RWPE1 (cell line): ENCODE data around the gene YBX2.

Experiments
- CTCF ChIA-PET: fragments of 350-600 bp; sonication (Branson Sonifier 250); formaldehyde crosslinking; extraction: SDS; loops from one replicate; lab custom pipeline; 2021; lab: Yijun Ruan, JAX
- POLR2A ChIA-PET: fragments of 400-600 bp; formaldehyde crosslinking; extraction: SDS; loops from one replicate; lab custom pipeline; 2020; ENCODE audit warnings: antibody characterized with exemption; ENCODE audit not compliant: low non-redundant PET; lab: Yijun Ruan, JAX
- DNase-seq: peaks from one replicate; pipeline ENCODE4 v3.0.0; 2012; ENCODE audit warnings: low spot score
- H3K27ac ChIP-seq: fragments of 450-650 bp; 2 replicates; pipeline ENCODE4 v1.5.1; 2017
- TF ChIP-seq, protein P1 (sequence below): fragments of 450-650 bp; conservative IDR thresholded peaks from 2 replicates; pipeline ENCODE4 v1.5.1; 2017; ENCODE audit warnings: low read depth, mild to moderate bottlenecking

Gene YBX2

GRCh38 chr17:7324438-7324779 is 30.0 kb upstream of the YBX2 start:
- DNase-seq = no peak
- TF ChIP-seq, protein P1, sequence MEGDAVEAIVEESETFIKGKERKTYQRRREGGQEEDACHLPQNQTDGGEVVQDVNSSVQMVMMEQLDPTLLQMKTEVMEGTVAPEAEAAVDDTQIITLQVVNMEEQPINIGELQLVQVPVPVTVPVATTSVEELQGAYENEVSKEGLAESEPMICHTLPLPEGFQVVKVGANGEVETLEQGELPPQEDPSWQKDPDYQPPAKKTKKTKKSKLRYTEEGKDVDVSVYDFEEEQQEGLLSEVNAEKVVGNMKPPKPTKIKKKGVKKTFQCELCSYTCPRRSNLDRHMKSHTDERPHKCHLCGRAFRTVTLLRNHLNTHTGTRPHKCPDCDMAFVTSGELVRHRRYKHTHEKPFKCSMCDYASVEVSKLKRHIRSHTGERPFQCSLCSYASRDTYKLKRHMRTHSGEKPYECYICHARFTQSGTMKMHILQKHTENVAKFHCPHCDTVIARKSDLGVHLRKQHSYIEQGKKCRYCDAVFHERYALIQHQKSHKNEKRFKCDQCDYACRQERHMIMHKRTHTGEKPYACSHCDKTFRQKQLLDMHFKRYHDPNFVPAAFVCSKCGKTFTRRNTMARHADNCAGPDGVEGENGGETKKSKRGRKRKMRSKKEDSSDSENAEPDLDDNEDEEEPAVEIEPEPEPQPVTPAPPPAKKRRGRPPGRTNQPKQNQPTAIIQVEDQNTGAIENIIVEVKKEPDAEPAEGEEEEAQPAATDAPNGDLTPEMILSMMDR = peak; percentile 51; the same call in 1 of the 2 replicates
- peak overlapping the region; percentile 33 for H3K27ac ChIP-seq
- ChIA-PET POLR2A (interaction anchor here (0.6 kb wide), 1 partner anchor 79 kb away, joined by 3 read pairs; no protein-coding TSS in a partner anchor), CTCF (interaction anchor here (1.0 kb wide), 2 partner anchors 22 to 28 kb away, joined by 3 to 5 read pairs; no protein-coding TSS in a partner anchor)

- DNase-seq = peak; percentile 36
- H3K27ac ChIP-seq = peak overlapping the region; percentile 33
- CTCF ChIA-PET = interaction anchor here (0.6 to 1.0 kb wide), 3 partner anchors 9 to 221 kb away, joined by 3 read pairs; partner anchors contain the start of gene GPS2
- POLR2A ChIA-PET = no interaction called here
- TF ChIP-seq, protein P1 = peak; percentile 85
Observed at GRCh38 chr17:7323731-7324437, 29.4 kb upstream of the YBX2 start.

GRCh38 chr17:7322520-7323194 is 28.2 kb upstream of the YBX2 start:
- CTCF ChIA-PET = interaction anchor here (0.6 kb wide), 2 partner anchors 94 to 102 kb away, joined by 3 read pairs; no protein-coding TSS in a partner anchor
- no peak for DNase-seq
- POLR2A ChIA-PET = no interaction called here
- no peak overlapping the region for H3K27ac ChIP-seq
- TF ChIP-seq, protein P1 = no peak

- DNase-seq = no peak
- ChIA-PET POLR2A (interaction anchor here (0.6 kb wide), 1 partner anchor 1885 kb away, joined by 3 read pairs; no protein-coding TSS in a partner anchor), CTCF (no interaction called here)
- peak overlapping the region; percentile 9; the same call in 1 of the 2 replicates for H3K27ac ChIP-seq
- TF ChIP-seq, protein P1 = no peak
Observed at GRCh38 chr17:7321466-7321865, 27.0 kb upstream of the YBX2 start.

DNA sequence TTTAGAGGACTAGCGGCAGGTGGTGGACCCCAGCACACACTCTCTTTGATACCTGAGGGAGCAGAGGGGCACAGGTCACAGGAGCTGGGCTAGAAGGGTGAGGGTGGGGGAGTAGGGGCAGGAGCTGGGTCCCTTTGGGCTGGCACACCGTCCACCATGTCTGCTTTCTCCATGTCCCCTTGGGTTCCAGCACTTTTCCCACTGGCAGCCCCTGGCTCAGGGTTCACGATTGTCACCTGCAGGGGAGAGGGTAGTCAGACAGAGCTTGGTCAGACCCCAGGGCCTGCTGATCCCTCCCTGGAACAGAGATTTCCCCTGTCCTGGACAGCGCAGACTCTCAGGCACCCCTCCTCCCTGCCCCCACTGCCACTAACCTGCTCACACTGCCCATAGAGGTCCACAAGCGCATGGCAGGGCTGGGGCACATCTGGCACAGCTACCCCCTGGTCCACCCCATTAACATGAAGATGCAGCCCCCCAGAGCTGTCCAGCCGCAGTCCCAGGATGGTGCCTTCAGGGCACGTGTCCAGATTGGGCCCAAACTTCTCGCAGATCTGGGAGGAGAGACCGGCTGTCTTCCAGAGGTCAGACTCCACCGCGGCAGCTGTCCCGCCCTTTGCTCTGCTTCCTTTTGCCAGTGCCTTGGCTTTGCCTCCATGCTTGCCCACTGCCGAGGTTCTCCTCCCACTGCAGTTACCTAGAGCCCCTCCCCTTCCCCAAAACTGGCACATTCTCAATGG is 23.9 kb upstream of the YBX2 start:
- no peak for DNase-seq
- peak overlapping the region; percentile 93 for H3K27ac ChIP-seq
- CTCF ChIA-PET = interaction anchor here (0.6 kb wide), 1 partner anchor 29 kb away, joined by 3 read pairs; no protein-coding TSS in a partner anchor
- POLR2A ChIA-PET = no interaction called here
- TF ChIP-seq, protein P1 = no peak
